ENCODE data around the gene C2orf42.

GRCh38 chr2:70160545-70160944 lies 30.3 kb downstream of the C2orf42 start:
- TF ChIP-seq CTCF (conservative IDR thresholded peaks at IDR 0.05; ENCODE audit: low read depth, low read length) (no peak), EZH2 (IDR thresholded peaks at IDR 0.05; ENCODE audit: borderline replicate concordance, low read depth, low read length, poor library complexity, severe bottlenecking) (no peak)

Data from A673 (cell line).